Activated CD4-positive, alpha-beta T cell treated with anti-CD3 and anti-CD28 coated beads for 1 hour (primary cell): ENCODE data around the gene TPSB2.
"Not testable (repeated sequence)": the region's sequence is repeated elsewhere in the genome, so short reads cannot be mapped to it uniquely, and the experiment has no call there.

Source experiments
- DNase-seq: peaks from one replicate; pipeline ENCODE4 v3.0.0-alpha.2; 2020

Gene TPSB2

DNA sequence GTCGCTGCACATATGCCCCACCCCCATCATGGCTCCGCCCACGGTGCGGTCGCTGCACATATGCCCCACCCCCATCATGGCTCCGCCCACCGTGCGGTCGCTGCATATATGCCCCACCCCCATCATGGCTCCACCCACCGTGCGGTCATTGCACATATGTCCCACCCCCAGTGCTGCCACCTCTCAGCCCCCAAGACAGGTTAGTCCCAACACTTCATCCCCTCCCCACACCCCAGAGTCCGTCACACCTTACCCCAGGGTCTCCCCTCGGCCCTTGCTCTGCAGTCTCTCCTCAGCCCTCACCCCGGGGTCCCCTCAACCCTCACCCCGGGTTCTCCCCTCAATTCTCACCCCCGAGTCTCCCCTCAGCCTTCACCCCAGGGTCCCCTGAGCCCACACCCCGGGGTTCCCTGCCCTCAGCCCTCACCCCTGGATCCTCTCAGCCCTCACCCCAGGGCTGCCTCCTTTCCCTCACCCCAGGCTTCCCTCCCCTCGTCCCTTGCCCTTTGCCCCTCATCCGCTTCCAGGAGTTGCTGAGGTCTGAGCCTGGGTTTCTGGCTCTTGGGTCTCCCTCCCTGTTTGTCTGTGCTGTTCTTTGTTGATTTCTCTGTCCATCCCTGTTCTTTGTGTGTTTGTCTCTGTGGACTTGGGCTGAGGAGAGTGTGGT, 30.5 kb downstream of the TPSB2 start:
- no peak for DNase-seq

- not testable (repeated sequence) for DNase-seq
Measured at GRCh38 chr16:1198671-1199346, 31.2 kb downstream of the TPSB2 start.

GRCh38 chr16:1198194-1198593, 31.8 kb downstream of the TPSB2 start:
- DNase-seq, result no peak

GRCh38 chr16:1197237-1197866, 32.6 kb downstream of the TPSB2 start:
- DNase-seq, result no peak

- DNase-seq, result no peak
Measured at GRCh38 chr16:1196494-1196893, 33.5 kb downstream of the TPSB2 start.

DNA sequence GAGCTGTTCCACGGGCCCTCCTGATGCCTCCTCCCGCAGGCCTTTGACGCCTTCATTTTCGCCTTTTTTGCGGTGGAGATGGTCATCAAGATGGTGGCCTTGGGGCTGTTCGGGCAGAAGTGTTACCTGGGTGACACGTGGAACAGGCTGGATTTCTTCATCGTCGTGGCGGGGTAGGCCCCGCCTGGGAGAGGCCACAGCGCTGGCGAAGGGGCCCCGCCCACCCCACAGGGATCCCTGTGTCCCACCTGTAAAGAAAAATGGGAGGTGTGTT, 34.7 kb downstream of the TPSB2 start:
- DNase-seq, result no peak

GRCh38 chr16:1194665-1195392, 35.2 kb downstream of the TPSB2 start:
- no peak for DNase-seq

GRCh38 chr16:1193825-1194581, 36.0 kb downstream of the TPSB2 start:
- no peak for DNase-seq

DNA sequence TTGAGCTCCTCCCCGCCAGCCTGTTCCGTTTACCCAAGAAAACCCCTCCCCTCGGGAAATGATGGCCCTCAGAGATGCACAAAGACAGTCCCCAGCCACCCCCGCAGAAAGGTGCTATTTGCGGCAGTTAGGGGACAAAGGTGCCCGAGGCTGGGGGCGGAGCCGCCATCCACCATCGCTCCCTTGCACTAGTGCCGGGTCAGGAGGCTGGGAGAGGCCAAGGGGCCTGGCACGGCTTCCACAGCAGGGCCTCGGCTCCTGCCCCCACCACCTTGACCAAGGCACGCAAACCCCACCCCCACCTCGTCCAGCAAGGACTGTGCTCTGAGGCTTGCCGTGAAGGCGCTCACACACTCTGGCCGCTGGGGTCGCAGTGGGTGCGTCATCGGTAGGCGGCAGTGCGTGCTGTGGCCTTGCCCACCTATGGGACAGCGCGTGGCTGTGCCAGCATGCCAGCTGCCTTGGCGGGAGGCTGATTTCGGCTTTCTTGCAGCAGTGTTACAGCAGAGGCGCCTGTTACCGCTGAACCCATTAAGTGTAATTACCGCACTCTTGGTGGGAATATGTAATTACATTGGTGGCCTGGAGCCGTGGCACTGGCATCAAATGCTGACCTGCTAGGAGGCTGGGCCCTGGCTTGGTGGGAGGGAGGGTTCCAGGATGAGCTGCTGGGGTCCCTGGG, 36.7 kb downstream of the TPSB2 start:
- no peak for DNase-seq

DNA sequence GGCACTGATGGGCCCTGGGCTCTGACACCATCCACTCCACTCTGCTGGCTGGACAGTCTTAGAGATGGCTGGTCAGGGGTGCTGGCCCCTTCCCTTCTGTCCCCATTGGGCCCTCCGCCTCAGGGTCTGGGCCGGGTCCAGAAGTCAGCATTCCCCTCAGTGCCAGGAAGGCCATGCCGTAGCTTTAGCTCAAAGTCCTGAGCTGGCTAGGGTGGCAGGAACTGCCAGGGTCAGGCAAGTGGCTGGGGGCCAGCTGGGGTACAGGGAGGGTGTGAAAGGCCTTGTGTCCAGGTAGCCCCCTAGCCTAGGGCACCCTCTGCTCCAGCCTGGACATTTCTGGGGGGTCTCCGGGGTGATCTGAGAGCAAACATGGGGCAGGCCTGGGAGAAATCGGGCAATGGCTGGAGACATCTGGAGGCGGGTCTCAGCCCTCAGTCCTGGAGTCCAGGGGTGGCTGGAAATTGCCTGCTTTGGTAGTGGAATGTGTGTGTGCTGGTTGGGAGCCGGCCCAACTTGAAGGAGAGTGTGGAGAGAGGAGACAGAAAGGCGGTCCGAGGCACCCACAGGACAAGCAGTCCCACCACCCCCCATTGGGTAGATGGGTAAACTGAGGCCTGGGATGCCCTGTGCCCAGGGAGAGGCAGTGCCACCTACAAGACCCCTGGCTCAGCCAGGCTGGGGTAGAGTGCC, 37.5 kb downstream of the TPSB2 start:
- DNase-seq, result no peak

GRCh38 chr16:1190789-1191188, 39.2 kb downstream of the TPSB2 start:
- DNase-seq, result not testable (repeated sequence)

DNA sequence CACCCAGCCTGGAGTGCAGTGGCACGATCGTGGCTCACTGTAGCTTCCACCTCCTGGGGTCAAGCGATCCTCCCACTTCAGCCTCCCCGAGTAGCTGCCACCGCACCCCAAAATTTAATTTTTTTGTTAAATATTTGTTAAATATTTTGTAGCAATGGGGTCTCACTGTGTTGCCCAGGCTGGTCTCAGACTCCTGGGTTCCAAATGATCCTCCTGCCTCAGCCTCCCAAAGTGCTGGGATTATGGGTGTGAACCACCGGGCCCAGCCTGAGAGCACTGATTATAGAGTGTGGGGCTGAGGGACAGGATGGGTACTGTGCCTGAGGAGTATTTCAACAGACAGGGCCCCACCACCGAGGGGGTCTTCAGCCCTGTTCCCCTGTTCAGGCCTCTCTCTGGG, 40.5 kb downstream of the TPSB2 start:
- DNase-seq, result no peak

DNA sequence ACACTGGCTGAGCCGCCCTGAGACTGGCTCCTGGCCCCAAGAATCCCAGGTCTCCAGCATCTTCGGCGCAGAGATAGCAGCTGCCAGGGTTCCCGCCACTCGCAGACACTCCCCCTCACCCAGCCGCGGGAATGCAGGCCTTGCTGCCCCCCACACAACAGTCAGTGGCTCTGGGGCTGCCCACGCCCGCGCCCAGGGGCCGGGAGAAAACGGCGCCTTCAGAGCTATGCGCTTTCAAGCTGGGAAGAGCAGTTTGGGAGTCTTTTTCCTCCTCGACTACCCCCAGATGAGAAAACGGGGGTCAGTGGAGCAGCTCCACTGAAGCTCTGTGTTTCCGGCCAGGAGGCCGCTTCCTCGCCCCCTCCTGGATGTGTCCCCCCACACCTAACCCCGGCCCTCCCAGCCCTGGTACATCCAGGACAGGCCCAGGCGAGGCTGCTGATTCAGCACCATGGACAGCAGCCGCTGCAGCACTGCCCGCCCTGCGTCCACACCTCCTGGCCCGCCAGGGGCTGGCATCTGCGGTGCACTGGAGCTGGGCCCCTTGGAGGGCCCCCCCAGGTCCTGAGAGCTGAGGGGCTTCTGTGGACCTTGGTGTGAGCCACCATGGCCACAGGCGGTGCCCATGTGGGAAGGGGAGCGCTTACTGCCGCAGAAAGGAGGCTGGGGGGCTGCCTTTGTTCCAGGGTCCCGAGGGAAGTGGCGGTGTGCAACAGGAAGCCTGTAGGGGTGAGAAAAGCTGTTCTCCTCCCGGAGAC, 41.4 kb downstream of the TPSB2 start:
- DNase-seq, result peak; percentile 16

GRCh38 chr16:1185460-1186207, 44.4 kb downstream of the TPSB2 start:
- not testable (repeated sequence) for DNase-seq

DNA sequence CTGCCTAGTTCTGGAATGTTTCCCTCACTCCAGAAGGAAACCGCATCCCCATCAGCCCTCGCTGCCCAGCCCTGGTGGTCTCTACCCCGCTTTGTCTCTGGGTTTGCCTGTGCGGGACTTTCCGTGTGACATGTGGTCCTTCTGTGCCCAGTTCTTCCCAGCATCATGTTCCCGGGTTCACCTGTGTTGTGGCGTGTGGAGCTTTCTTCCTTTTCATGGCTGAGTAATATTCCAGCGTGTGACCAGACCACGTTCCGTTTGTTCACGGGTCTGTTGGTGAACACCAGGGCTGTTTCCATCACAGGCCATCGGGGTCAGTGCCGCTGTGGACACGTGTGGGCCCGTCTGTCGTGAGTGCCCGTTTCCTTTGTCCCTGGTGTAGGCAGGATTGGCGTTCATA, 45.0 kb downstream of the TPSB2 start:
- no peak for DNase-seq

- no peak for DNase-seq
Measured at GRCh38 chr16:1184156-1184868, 45.7 kb downstream of the TPSB2 start.

DNA sequence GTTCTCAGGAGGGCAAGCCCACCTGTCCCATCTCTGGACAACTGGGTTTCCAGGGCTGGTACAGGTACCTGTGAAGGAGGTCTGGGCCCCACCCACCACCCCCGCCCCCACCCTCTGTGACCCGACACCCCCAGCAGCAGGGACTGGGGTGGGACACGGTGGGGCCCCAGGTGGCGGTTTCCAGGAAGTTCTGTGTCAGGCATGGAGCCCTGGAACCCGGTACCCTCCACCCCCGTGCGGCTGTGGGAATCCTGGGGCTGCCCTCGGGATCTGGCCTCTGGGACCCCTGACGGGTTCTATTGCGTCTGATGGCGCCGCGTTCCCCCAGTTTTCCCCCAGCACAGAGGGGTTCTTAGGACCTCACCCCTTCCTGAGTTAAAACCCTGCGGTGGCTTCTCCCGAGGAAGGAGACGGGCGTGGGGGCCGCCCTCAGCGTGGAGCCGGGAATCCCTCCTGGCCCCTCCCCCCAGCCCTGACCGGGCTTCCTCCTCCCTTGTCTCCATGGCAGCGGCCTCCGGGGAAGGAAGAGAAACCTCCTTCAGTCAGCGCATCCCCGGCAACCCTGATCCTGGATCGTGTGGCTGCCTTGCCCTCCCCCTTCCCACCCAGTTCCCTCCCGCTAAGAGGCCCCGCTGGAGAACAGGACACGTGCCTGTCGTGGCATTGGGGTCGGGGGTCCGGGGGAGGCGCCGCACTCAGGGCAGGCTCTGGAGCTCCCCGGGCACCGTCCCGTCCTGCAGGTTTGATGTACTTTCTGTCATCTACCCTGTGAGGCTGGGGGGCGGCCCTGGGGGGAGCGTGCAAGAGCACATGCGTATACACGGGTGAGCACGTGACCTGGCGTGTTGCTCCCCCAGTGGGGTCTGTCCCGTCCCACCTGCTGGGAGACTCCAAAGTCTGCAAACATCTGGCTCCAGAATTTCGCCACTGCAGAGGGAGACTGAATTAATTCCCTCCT, 46.8 kb downstream of the TPSB2 start:
- DNase-seq, result no peak

DNA sequence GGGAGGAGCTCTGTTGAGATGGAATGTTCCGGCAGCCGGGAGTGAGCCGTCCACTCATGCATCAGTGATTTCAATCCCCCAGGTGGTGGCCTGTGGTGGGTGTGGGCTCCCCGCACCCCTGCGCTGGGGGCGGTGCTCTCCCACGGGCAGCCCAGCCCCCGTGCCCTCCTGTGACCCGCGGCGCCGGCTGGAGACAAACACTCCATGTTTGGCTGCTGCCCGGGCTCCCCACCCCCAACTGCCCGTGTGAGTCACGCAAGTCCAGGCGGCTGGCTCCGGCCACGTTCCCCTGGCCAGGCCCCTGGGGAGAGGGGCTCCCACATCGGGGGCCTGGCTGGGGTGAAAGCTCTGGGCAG, 47.7 kb downstream of the TPSB2 start:
- DNase-seq, result no peak
